Aorta (tissue), 5 donors: ENCODE data around the gene BPGM. TPM values are rescaled to one million over a fixed set of nuclear protein-coding genes. Genes with fewer than 3 reads are reported as not detected.

Experiments used
- ATAC-seq: fragments of 200-7000 bp; cut with Tn5 transposase; one replicate; pipeline ENCODE4 v1.9.1; 2022; ENCODE audit warnings: moderate library complexity; ENCODE audit not compliant: low FRiP score
- DNase-seq, 2 donors: peaks; one replicate each; pipeline ENCODE4 v3.0.0-alpha.2; 2020
- H3K27ac ChIP-seq, 2 donors: one replicate each; pipeline ENCODE4 v1.5.1; 2013; ENCODE audit warnings: low read length in 2 of 2, mild to moderate bottlenecking in 2 of 2, moderate library complexity in 2 of 2, control low read depth in 1 of 2, inconsistent platforms in 1 of 2, low read depth in 1 of 2
- H3K27me3 ChIP-seq, 2 donors: one replicate each; pipeline ENCODE4 v1.6.1; 2013; ENCODE audit warnings: control low read depth in 1 of 2, low read length in 1 of 2, mild to moderate bottlenecking in 1 of 2, moderate library complexity in 1 of 2; ENCODE audit not compliant: insufficient read depth in 2 of 2, control insufficient read depth in 1 of 2
- H3K36me3 ChIP-seq, 2 donors: one replicate each; pipeline ENCODE4 v1.6.1; 2013; ENCODE audit warnings: control low read depth in 1 of 2, low read length in 1 of 2, mild to moderate bottlenecking in 1 of 2; ENCODE audit not compliant: insufficient read depth in 2 of 2, control insufficient read depth in 1 of 2
- H3K4me1 ChIP-seq, 2 donors: one replicate each; pipeline ENCODE4 v1.6.1; 2013; ENCODE audit warnings: low read length in 2 of 2, control low read depth in 1 of 2, mild to moderate bottlenecking in 1 of 2, moderate library complexity in 1 of 2; ENCODE audit not compliant: insufficient read depth in 2 of 2, control insufficient read depth in 1 of 2
- H3K4me3 ChIP-seq, 2 donors: one replicate each; pipeline ENCODE4 v1.5.1; 2013; ENCODE audit warnings: low read length in 2 of 2, control low read depth in 1 of 2, mild to moderate bottlenecking in 1 of 2
- H3K9me3 ChIP-seq: one replicate; pipeline ENCODE4 v1.6.1; 2013; ENCODE audit warnings: mild to moderate bottlenecking, low read length; ENCODE audit not compliant: control insufficient read depth
- WGBS, 2 donors: extraction: QIAGEN DNeasy Blood & Tissue Kit; methylation state at CpG; one replicate each; pipeline ENCODE4 v1.1.7; 2013; 5-methylcytosine and 5-hydroxymethylcytosine counted together
- intact Hi-C, 2 donors: fragments of 100-400 bp; cut with DNase I; formaldehyde crosslinking; loops; one replicate each; pipeline versions ENCODE4 v1.14.2 to v1.15.0; 2022
- polyA plus RNA-seq, 2 donors: library from polyadenylated mRNA; stranded (reverse); fragments of 200-250 nt; gene quantifications; one replicate each; pipeline ENCODE4 v1.2.3, GENCODE V29; 2013
- total RNA-seq, 2 donors: library from RNA; stranded (reverse); fragmentation: NEBNext Ultra II Directional; extraction: Animal tissue kit (Norgen Biotek cat#: 25700); gene quantifications; one replicate each; pipeline ENCODE4 v1.2.1, GENCODE V29; 2021
- donor health status: healthy with polysubstance abuse.
- donor health status: Bipolar disorder and iron deficiency.
- donor health status: DM: no; HTN: no; CAD: no.
- donor health status: DM: no; HTN: no; CAD: no.
- donor health status: DM: yes; HTN: yes; CAD: no.

Gene BPGM
- total and polyA plus RNA-seq, 4 donors, result 10.5 to 27.7 (median 17.0) TPM

DNA sequence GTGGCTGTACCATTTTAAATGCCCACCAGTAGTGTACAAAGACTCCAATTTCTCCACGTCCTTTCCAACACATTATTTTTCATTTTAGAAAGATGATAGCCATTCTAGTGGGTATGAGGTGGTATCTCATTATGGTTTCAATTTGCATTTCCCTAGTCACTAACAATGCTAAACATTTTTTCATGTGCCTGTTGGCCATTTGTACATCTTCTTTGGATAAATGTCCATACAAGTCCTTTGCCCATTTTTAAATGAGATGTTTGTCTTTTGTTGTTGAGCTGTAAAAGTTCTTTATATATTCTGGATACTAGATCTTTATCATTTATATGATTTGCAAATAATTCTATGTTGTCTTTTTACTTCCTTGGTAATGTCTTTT lies 18.9 kb upstream of the BPGM start:
- WGBS, 2 donors, result 0% methylated on average over 1 of the region's 1 CpG
- DNase-seq, result no peak

DNA sequence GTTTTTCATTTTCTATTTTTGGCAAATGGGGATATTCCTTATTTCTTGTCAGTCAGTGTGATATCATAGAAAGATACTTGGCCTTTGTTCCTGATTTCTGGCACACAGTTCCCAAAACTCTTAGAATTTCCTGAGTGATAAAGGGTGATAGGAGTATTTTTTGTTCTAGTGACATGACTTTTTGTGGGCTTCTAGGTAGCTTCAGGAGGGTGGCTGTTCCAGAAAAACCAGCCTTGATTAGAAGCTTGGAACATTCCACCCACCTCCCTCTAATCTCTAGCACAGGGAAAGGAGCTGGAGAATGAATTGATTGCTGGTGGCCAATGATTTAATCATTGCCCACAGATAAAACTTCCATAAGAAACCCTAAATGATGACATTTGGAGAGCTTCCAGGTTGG lies 17.2 kb upstream of the BPGM start:
- H3K9me3 ChIP-seq, result no peaks in the 10 kb centered on the region
- H3K27me3 ChIP-seq, result no peaks in the 10 kb centered on the region
- DNase-seq (no peak), ATAC-seq (no peak)
- no peaks in the 10 kb centered on the region for H3K36me3 ChIP-seq
- no peak overlapping the region for H3K27ac ChIP-seq
- H3K4me3 ChIP-seq, result no peak overlapping the region
- intact Hi-C loops, result no loop called here
- no peaks in the 10 kb centered on the region for H3K4me1 ChIP-seq

More for the DNA sequence above, 18.9 kb upstream of the BPGM start:
- Histone ChIP-seq H3K27ac (no peak overlapping the region), H3K36me3 (no peaks in the 10 kb centered on the region), H3K27me3 (no peaks in the 10 kb centered on the region), H3K4me1 (no peaks in the 10 kb centered on the region), H3K9me3 (no peaks in the 10 kb centered on the region), H3K4me3 (no peak overlapping the region)
- ATAC-seq, result no peak
- intact Hi-C loops, result no loop called here

- H3K27me3 ChIP-seq, result no peaks in the 10 kb centered on the region
- H3K27ac ChIP-seq, result no peak overlapping the region
- DNase-seq, result no peak
- no peak overlapping the region for H3K4me3 ChIP-seq
- no peak for ATAC-seq
- H3K36me3 ChIP-seq, result no peaks in the 10 kb centered on the region
- H3K4me1 ChIP-seq, result no peaks in the 10 kb centered on the region
- 58 to 68% methylated on average over 1 of the region's 1 CpG for WGBS, 2 donors
- no peaks in the 10 kb centered on the region for H3K9me3 ChIP-seq
- intact Hi-C loops, result no loop called here
These were observed 16.4 kb upstream of the BPGM start for GRCh38 chr7:134630237-134630636.

- intact Hi-C loops, result no loop called here
- Histone ChIP-seq H3K4me3 (no peak overlapping the region), H3K36me3 (no peaks in the 10 kb centered on the region), H3K27ac (no peak overlapping the region), H3K9me3 (no peaks in the 10 kb centered on the region), H3K27me3 (no peaks in the 10 kb centered on the region), H3K4me1 (no peaks in the 10 kb centered on the region)
- ATAC-seq (no peak), DNase-seq (no peak)
These were observed 15.8 kb upstream of the BPGM start for GRCh38 chr7:134630893-134631292.

DNA sequence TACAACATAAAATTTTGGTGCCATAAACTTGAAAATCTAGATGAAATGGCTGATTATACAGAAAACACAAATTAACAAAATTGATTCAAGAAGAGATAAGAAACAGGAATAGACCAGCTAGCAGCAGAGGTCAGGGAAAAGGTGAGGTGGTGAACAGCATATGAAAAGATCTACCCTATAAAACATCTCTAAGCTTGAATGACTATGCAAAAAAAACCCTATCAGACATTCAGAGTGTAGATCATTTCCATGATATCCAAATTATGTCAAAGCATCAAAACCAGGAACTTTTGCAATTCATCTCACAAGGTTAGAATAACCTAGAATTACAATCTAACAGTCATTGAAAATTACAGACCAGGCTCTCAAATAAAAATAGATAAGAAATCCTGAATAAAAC lies 14.6 kb upstream of the BPGM start:
- Histone ChIP-seq H3K4me3 (no peak overlapping the region), H3K27me3 (no peaks in the 10 kb centered on the region), H3K27ac (no peak overlapping the region), H3K4me1 (no peaks in the 10 kb centered on the region), H3K9me3 (no peaks in the 10 kb centered on the region), H3K36me3 (no peaks in the 10 kb centered on the region)
- ATAC-seq, result no peak
- intact Hi-C loops, result no loop called here
- DNase-seq, result no peak

DNA sequence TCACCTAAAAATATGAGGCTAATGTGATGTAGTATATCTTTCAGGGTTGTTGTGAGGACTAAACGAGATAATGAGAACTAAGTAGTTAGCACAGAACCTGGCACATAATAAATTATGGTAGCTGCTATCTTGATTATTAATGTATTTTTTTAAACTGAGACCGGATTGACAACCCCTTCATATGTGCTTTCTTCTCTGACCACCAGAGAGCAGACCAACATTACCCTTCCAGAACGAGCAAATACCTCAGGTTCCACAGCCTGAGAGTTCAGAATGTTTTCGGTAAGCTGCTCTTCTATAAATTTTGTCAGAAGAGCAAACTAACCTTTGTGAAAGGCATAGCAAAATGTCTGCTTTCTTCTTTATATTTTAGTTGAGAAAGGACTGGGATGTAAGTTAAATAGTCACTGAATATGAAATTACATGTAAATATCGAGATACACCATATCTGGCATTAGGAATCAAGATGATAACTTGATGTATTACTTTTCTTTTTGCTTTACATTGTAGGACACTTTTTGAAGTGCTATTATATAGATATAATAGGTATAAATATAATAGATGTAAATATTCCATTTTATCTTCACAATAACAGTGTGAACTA lies 13.6 kb upstream of the BPGM start:
- intact Hi-C loops, result no loop called here
- Histone ChIP-seq H3K27me3 (no peaks in the 10 kb centered on the region), H3K36me3 (no peaks in the 10 kb centered on the region), H3K4me1 (no peaks in the 10 kb centered on the region), H3K9me3 (no peaks in the 10 kb centered on the region), H3K27ac (no peak overlapping the region), H3K4me3 (no peak overlapping the region)
- 34 to 35% methylated on average over 5 of the region's 5 CpGs for WGBS, 2 donors
- DNase-seq (no peak), ATAC-seq (no peak)

GRCh38 chr7:134636008-134636449 lies 10.6 kb upstream of the BPGM start:
- ATAC-seq, result no peak
- intact Hi-C loops, result no loop called here
- no peak for DNase-seq

DNA sequence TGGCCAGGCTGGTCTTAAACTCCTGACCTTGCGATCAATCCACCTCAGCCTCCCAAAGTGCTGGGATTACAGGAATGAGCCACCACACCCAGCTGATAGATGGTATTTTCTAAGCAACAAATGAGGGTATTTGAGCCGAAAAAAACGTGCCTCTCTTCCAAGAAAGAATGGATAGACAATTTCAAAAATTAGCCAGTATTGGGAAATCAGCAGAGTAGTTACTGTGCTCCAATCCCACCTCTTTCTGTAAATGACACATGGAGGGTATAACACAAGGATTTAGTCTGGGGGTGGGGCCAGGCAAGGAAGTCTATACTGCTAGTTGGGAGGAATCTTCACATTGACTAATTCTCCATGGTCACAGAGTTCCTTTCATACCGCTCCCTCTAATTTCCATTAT lies 9.2 kb upstream of the BPGM start:
- no peak for ATAC-seq
- 88 to 90% methylated on average over 4 of the region's 4 CpGs for WGBS, 2 donors
- Histone ChIP-seq H3K4me1 (no peaks in the 10 kb centered on the region), H3K4me3 (no peak overlapping the region), H3K27me3 (no peaks in the 10 kb centered on the region), H3K9me3 (no peaks in the 10 kb centered on the region), H3K27ac (no peak overlapping the region), H3K36me3 (no peaks in the 10 kb centered on the region)
- intact Hi-C loops, result no loop called here
- no peak for DNase-seq

More at GRCh38 chr7:134636008-134636449, 10.6 kb upstream of the BPGM start:
- no peaks in the 10 kb centered on the region for H3K9me3 ChIP-seq
- no peaks in the 10 kb centered on the region for H3K36me3 ChIP-seq
- no peak overlapping the region for H3K27ac ChIP-seq
- no peaks in the 10 kb centered on the region for H3K4me1 ChIP-seq
- no peak overlapping the region for H3K4me3 ChIP-seq
- no peaks in the 10 kb centered on the region for H3K27me3 ChIP-seq
- WGBS, 2 donors, result 47 to 53% methylated on average over 2 of the region's 2 CpGs

GRCh38 chr7:134637934-134638719 lies 8.5 kb upstream of the BPGM start:
- H3K36me3 ChIP-seq, result no peaks in the 10 kb centered on the region
- no peak for DNase-seq
- no peaks in the 10 kb centered on the region for H3K9me3 ChIP-seq
- H3K4me3 ChIP-seq, result no peak overlapping the region
- no peaks in the 10 kb centered on the region for H3K27me3 ChIP-seq
- intact Hi-C loops, result no loop called here
- H3K4me1 ChIP-seq, result no peaks in the 10 kb centered on the region
- no peak for ATAC-seq
- no peak overlapping the region for H3K27ac ChIP-seq
- WGBS, 2 donors, result 53 to 55% methylated on average over 7 of the region's 7 CpGs
